ENCODE data around the gene CLIC1.
"Not testable (repeated sequence)": the region's sequence is repeated elsewhere in the genome, so short reads cannot be mapped to it uniquely, and the experiment has no call there.

The CLIC1 gene

DNA sequence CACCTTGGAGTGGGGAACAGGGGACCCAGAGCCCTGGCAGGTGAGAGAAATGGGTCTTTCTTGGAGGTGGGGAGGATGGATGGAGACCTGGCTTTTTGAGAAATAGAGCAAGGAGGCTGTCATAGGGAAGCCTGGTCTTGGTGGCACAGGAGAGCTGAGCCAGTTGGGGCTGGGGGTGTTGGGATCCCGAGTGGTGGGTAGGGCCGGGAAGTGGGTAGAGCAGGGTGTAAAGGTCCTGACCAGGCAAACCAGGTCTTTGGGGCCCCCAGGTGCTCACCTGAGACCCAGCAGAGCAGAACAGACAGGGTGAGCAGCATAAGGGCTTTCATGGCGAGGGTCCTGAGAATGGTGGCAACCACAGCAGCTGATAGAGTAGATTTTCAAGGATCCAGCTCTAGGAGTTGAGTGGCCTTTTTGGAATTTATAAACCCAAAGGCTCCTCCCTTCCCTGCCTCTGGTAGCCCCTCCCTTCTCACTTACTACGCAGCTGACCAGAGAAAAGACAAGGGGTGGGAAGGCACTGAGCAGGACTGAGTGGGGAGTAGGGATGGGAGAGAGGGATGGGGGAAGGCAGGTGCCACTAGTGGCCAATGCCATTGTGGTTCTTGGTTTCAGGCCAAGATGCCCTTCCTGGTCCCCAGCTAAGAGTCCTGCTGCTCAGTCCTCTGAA lies 14.8 kb downstream of the CLIC1 start, which contains the start of gene LY6G6C:
Gene LY6G6C, minus strand, starts transcription at position 396 of the 670 bp plus-strand sequence. Its CDS starts 67 bp downstream, at position 329.
- DNase-seq, result no peak

DNA sequence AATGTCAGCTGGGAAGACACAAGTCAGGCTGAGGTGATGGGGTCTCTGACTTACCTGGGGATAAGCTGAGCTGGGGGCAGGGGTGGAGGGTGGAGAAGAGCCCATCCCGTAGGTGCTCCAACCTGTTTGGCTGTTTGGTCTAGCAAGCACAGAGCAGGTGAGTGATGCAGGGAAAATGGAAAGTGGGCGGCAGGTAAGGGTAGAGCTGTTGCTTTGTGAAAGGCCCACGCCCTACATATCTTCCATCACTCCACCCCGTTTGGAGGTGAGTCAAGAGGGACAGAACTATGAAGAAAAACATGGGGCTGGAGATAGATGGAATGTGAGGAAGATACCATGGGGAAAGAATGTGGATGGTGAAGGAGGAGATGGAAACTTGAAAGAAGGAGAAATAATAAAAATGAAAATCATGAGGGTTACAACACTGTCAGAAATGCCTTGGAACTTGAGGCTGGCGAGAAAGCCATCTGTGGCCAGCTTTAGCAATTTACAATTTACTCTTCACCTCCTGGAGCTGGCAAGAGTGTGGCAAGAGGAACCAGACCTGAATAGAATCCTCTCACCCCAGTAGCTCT lies 16.0 kb downstream of the CLIC1 start:
- no peak for DNase-seq

DNA sequence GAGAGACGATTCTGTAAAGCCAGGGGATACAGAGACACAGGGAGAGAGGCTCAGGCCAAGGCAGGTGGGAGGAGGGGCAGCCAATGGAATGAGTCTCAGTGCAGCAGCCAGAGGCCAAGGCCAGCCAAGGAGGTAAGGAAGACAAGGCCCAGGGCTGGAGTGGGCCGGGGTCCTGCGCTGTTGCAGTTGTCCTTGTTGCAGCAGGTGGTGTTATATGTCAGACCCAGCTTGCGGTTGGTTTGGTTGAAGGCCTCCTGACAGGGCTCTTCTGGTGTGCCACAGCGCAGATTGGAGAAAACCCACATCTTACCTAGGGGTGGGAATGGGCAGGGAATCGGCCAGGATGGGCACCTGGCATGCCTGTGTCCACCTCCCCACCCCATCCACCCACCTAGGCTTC lies 17.3 kb downstream of the CLIC1 start:
- no peak for DNase-seq

DNA sequence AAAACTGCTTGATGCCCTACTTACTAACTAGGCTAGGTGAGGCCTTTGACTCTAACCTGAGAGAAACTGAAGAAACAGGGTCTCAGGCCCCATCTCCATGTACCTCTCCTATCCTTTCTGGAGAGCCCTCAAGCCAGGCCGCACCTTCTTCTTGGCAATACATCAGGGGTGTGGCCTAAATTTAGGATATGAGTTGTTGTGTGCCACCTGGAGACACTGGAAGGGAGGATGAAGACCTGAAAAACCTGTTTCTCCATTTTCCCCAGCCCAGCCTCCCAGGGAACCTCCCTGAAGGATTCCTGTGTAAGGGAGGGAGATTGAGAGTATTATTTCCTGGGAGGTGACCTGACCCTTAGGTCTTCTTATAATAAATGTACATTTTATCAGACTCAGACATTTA lies 18.1 kb downstream of the CLIC1 start:
- DNase-seq, result no peak

DNA sequence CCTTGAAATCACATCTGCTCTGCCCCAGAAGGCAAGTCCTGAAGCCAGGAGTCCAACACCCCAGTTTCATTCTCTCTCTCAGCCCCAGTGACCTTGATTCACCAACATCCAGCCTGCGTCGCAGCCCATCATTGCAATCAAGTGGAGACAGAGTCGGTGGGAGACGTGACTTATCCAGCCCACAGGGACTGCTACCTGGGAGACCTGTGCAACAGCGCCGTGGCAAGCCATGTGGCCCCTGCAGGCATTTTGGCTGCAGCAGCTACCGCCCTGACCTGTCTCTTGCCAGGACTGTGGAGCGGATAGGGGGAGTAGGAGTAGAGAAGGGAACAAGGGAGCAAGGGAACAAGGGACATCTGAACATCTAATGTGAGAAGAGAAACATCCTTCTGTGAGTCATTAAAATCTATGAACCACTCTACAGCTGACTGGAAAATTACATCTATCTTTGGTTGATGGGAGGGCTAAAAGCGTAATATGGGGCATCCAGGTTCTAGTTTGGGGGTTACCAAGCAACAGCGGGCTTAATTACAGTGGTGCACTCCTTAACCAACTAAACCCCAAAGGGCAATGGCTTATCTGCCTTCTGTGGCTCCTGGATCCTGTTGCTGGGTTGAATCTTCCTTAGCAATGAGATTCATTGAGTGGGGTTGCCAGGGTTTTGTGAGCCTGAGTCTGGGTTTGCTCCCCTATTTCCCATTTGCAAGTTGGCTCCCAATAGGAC lies 18.7 kb downstream of the CLIC1 start:
- DNase-seq, result no peak

DNA sequence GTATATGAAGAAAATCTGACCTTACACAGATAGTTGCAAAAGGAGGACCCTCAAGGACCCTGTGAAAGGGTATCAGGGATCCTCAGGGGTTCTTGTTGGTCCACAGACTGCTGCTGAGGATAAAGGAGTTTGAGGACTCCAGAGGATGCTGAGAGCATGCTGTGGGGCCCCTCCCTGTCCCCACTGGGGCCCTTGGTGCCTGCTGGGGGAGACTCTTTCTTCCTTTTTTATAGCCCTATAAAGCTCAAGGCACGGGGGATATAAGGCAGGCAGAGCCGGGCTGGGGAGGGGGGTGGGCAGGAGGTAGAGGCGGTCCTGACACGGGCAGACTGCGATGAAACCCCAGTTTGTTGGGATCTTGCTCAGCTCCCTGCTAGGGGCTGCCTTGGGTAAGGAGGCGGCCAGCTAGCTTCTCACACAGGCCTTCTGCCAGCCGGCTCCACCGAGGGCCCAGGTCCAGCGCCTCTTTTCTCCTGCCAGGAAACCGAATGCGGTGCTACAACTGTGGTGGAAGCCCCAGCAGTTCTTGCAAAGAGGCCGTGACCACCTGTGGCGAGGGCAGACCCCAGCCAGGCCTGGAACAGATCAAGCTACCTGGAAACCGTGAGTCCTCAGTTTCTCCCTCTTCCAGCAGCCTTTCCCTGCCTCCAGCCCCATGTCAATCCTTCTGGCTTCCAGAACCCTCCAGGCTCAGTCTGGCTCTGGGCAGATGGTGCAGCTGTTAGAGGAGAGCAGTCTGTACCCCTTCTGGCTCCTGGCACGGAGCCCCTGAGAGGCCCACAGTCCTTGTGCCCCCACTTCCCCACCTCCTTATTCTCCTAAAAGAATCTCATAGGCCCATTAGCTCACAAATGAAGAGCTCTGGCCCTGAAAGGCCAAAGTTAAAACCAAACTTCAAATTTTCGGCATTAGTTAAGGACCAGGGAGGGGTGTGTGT lies 21.0 kb downstream of the CLIC1 start, which contains the start of gene LY6G6D:
Gene LY6G6D, plus strand, starts transcription at position 327 of the 937 bp plus-strand sequence. Its CDS starts 8 bp downstream, at position 335.
- DNase-seq, result no peak

DNA sequence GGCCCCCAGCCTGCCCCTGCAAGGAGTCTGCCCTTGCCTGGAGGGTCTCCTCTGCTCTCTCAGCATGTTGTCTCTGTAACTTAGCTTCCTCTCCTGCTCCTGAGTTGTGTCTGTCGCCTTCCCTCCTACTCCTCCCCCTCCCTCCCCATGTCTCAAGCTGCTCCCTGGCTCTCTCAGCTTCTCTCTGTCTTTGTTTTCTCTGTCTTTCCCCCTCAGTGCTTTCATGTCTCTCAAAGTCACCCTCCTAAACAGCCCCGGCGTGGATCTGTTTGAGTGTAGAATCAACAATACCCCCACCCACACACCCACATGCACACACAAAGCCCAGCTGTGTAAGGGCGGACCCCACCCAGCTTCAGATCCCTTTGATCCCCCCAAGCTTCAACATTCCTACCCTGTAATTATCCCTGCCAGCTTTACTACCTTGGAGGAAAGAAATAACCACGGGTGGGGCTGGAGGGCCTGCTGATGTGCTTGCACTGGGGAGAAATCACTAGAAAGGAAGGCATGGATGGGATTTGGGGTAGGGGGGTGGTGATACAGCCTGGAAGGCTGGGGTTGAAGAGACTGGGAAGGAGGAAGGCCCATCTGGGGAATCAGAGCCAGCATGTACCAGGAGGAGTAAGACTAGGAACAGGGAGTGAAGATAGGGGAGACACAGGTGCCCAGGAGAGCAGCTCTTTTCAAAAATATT lies 22.2 kb downstream of the CLIC1 start:
- no peak for DNase-seq

DNA sequence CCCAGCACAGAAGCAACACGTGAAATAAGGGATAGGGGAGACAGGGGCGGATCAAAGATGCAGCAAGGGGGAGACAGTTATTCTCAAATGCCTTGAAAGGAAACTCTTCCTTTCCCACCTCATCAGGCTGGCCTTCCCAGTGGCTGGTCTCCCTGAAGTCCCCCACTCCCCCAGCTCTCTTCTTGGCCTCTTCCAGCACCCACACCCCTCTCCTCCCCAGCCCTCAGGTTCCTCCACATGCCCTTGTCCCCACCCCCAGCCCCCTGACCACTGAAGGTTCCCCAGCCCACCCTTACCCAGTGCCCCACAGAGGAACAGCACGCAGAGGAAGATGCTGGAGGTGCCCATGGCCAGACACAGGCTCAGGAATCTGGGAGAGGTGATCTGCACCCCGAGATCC lies 22.9 kb downstream of the CLIC1 start:
- no peak for DNase-seq

DNA sequence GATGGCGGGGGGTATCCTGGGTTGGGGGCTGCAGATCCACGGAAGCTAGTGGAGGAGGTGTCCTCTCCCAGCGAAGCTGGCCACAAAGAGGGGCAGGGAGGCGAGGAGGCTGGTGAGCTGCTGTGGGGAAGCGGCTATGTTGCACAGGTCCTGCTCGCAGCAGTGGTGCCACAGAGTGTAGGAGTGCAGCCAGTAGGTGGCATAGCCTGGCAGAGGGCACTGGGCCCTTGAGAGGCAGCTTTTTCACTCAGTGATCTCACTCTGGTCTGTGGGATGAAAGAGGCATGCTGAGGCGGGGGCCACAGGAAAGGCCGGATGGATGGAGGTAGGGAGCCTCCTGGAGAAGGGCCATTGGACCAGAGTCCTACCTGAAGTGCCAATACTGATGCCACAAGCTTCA lies 24.0 kb downstream of the CLIC1 start:
- no peak for DNase-seq

DNA sequence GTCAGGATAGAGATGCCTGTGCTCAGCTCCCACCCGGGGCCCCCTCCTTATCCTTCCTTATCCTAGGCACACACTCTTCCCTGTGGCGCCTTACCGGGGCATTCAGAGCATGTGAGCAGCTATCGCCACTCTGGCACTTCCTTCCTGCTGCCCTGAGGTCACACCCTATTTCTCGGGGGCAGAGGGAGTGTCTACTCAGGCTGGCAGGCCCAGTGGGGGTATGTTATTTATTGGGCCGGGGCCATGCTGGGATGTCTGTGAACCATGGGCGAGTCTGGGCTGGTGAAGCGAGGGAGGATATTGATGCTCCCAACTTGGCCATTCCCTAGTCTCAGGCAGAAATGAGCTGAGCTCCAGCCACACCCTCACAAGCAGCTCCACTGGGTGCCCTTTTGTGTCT lies 25.1 kb downstream of the CLIC1 start:
- DNase-seq, result no peak

DNA sequence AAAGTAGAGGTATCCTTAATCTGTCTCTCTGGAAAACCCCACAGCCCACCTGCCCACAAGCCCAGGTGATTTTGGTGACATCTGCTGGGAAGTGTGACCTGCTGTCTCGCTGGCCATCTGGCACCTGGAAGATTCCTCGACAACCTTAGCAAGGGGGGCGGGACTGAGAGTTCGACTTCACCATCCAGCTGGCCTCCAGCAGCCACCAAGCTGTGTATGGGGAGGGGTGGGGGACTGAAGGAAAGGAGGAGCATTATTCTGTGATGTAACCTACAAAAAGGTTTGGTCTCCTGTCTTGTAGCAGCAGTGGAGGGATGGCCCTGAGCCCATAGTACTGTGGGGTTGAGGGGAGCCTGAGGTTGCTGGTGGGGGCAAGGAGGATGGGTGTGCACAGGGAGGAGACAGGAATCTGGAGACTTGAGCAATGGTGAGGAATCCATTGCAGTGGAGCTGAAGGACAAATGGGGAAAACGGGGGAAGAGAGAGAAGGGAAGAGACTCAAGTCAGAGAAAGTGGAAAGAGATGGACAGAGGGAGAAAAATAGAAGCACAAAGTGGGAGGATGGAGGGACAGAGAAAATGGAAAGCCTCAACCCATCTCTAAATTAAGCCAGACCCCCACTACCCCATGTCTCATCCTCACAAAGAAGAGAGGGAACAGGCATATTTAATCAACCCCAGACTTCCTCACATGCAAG lies 25.7 kb downstream of the CLIC1 start:
- no peak for DNase-seq

DNA sequence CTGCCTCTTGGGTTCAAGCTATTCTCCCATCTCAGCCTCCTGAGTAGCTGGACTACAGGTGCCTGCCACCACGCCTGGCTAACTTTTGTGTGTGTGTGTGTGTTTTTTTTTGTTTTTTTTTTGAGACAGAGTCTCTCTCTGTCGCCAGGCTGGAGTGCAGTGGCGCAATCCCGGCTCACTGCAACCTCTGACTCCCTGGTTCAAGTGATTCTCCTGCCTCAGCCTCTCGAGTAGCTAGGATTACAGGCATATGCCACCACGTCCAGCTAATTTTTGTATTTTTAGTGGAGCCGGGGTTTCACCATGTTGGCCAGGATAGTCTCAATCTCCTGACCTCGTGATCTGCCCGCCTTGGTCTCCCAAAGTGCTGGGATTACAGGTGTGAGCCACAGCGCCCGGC lies 27.2 kb downstream of the CLIC1 start:
- not testable (repeated sequence) for DNase-seq

DNA sequence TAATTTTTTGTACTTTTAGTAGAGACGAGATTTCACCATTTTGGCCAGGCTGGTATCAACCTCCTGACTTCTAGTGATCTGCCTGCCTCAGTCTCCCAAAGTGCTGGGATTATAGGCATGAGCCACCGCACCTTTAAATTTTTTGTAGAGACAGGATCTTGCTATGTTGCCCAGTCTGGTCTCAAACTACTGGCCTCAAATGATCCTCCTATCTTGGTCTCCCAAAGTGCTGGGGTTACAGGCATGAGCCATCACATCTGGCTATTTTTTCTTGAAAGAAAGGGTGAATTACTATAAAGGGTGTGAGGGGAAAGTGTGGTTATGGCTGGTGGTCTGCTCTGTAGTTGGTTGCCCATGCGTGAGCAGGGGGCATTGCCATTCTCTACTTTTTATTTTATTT lies 28.1 kb downstream of the CLIC1 start:
- no peak for DNase-seq

DNA sequence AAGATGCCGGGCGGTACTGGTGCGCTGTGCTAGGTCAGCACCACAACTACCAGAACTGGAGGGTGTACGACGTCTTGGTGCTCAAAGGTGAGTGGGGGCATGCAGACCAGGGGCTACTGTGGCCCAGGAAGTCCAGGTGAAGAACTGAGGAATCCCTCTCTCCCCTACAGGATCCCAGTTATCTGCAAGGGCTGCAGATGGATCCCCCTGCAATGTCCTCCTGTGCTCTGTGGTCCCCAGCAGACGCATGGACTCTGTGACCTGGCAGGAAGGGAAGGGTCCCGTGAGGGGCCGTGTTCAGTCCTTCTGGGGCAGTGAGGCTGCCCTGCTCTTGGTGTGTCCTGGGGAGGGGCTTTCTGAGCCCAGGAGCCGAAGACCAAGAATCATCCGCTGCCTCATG lies 28.6 kb downstream of the CLIC1 start:
- DNase-seq, result no peak

DNA sequence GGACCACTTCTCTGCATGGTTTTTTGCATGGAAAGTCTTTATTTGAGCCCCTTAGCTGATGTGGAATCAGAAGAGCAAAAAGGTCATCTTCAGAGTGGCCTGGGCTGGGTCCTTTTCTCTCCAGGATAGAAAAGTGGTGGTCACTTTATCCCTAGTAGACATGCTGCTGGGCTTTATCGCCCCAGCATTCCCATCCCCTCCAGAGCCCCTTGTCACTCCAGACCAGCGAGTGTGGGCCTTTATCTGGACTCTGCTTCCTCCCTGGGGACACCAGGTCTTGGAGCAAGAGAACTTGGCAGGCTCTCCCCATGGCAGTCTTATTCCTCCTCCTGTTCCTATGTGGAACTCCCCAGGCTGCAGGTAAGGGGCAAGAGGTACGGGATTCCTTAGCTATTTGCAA lies 29.7 kb downstream of the CLIC1 start, which contains the start of gene LY6G6F:
Gene LY6G6F, plus strand, starts transcription at position 268 of the 400 bp plus-strand sequence. Its CDS starts 41 bp downstream, at position 309.
- no peak for DNase-seq

DNA sequence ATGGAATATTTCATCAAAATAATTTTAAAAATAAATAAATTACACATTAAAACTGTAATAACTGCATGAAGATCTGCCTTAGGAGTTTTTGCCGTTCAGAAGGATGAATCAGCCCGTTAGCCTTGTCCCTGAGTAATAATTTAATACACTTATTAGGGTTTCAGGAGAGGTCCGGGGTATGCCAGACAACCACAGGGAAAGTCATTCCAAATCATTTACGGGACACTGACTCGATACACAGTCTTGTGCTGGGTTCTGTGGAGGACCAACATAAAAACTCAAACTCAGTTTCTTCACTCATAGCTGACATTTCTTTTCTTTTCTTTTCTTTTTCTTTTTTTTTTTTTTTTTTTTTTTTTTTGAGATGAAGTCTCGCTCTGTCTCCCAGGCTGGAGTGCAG lies 30.4 kb downstream of the CLIC1 start:
- DNase-seq, result no peak

DNA sequence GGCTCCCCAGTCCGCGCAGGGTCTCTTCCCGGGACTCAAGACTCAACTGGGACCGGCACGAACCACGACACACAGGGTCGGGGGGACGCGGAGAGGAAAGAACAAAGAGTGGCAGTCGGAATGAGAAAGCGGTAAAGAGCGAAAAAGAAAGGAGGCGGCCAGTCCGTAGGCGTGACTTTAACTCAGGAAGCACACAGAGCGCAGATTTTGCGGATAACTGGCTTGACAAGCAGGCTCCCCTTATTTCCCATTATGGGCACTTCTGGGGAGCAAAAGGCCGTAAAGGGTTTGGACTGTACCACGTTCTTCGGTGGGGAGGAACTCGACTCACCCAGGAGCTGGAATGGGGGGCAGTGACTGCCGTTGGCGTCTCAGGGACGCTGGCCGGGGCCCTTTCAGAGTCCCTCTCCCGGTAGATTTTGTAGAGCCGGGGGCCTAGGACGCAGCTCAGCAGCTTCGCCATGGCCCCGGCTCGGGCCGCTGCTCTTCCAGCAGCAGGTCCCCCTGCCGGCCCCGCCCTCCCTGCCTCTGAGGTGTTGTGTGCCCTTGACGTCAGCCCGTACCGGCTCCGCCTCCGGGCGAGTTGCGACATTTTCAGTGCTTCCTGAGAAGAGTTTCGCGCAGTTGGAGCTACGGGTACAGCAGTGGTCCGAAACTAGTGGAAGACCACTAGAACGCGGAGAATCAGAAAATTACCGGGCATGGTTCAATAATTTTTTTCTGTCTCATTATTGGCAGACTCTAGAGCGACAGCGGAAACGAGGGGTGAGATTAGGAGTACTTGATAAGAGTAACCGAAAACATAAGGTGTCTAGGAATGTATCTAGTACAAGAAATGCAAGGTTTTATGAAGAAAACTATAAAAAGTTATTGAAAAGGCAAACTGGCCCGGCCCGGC lies 33.3 kb downstream of the CLIC1 start, which contains the start of gene ABHD16A:
Gene ABHD16A, minus strand, starts transcription at position 506 of the 898 bp plus-strand sequence. Its CDS starts 43 bp downstream, at position 463.
- peak; percentile 92 to 96 for DNase-seq

DNA sequence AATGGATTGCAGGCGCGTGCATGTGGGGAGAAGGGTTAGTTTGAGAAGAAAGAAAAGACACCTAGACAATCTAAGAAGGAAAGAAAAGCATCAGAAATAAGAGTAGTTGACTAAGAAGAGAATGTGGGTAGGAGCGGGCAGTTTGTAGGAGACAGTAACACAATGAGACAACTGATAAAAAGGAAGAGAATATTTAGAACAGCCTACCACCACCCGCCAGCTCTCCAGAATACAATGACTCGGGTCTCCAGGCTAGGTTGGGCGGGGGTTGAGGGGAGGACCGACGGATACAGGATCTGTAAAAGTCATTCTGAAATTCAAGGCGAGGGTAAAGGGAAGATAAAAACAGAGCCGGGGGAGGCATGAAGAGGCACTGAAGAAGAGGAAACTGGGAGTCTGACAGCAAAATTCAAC lies 33.9 kb downstream of the CLIC1 start:
- peak in 1 of 2 donors; percentile 32 for DNase-seq

DNA sequence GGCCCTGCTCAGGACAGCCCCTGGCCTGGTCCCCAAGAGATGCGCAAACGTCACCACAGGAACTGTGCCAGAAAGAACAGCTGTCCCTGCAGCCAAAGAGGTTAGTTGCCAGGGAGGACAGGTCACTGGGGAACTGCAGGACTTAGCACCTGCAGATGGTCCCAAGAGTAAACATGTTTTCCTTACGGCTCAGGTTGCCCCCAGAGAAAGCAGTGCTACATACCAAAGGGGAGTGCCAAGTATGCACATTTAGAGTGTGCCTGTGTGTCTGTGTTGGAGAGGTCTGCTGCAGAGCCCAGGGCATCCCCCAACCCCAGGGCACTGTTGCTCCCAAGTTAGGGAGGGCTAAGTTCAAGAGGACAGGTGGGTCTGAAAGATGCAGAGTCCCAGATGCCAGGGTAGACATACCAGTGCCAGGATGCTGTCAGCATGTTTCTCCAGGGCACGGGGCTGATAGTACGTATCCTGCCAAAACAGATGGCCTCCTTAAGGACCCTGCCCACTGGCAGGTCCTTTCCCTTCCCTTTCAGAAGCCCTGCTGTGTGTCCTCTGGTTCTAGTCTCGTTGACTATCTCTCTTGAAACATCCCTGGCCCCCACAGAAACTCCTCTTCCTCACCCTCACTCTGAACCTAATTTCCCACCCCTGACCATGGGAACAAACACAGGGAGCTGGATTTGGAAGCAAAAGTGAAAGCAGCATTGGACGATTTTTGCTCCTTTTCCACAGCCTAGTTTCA lies 34.5 kb downstream of the CLIC1 start:
- no peak for DNase-seq
